Measurements from ENCODE around the gene LRRK2.
"Not testable (repeated sequence)": the region's sequence is repeated elsewhere in the genome, so short reads cannot be mapped to it uniquely, and the experiment has no call there.

Gene LRRK2

GRCh38 chr12:40240779-40241178, 16.0 kb downstream of the LRRK2 start:
- Histone ChIP-seq H3K4me3 (no peak overlapping the region), H3K27ac (peak overlapping the region in 1 of 21 experiments; percentile 1)

- Histone ChIP-seq H3K4me3 (no peak overlapping the region), H3K27ac (peak overlapping the region in 2 of 21 experiments; percentile 2 to 49)
These were observed 16.9 kb downstream of the LRRK2 start for GRCh38 chr12:40241741-40242140.

- H3K4me3 ChIP-seq, H3K27ac ChIP-seq: not testable (repeated sequence)
These were observed 19.8 kb downstream of the LRRK2 start for GRCh38 chr12:40244526-40245156.

DNA sequence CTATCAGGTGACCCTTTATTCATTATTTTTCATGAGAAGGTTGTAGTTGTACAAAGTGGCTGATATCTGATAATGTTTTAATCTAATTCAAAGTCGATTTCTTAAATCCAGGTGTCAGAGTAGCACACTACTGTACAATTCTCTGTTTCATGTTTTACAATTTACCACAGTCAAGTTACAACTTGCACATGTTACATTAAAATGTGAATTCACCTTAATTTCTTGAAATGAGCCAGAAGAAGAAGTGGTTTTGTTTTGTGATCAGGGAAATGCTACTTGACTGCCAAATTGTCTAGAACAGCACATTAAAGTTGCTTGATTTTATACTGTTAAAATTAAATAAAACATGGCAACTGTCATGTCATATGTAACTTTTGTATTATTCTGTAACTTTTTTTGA, 23.2 kb downstream of the LRRK2 start:
- Histone ChIP-seq H3K27ac (no peak overlapping the region), H3K4me3 (no peak overlapping the region)

GRCh38 chr12:40248585-40249297, 23.9 kb downstream of the LRRK2 start:
- no peak overlapping the region for H3K27ac ChIP-seq

GRCh38 chr12:40250652-40251051, 25.9 kb downstream of the LRRK2 start:
- H3K4me3 ChIP-seq, H3K27ac ChIP-seq: not testable (repeated sequence)

More at GRCh38 chr12:40248585-40249297, 23.9 kb downstream of the LRRK2 start:
- H3K4me3 ChIP-seq, result no peak overlapping the region

DNA sequence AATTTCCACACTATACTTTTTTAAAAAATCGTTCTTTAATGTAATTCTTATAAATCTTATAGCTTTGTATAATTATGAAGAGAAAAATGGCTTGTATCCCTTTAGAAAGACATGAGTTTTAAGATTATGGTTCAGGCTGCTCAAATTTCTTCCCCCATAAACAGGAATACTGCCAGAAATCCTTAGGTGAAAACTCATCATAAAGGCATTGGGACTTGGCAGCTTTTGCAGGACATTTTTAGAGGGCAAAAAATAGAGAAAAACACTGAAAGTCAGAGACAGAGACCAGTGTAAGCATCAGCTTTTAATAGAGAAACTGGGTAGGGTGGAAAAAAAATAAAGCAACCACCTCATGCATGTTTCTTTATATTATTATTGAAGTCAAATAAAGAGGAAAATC, 29.1 kb downstream of the LRRK2 start:
- H3K4me3 ChIP-seq, result no peak overlapping the region
- no peak overlapping the region for H3K27ac ChIP-seq

DNA sequence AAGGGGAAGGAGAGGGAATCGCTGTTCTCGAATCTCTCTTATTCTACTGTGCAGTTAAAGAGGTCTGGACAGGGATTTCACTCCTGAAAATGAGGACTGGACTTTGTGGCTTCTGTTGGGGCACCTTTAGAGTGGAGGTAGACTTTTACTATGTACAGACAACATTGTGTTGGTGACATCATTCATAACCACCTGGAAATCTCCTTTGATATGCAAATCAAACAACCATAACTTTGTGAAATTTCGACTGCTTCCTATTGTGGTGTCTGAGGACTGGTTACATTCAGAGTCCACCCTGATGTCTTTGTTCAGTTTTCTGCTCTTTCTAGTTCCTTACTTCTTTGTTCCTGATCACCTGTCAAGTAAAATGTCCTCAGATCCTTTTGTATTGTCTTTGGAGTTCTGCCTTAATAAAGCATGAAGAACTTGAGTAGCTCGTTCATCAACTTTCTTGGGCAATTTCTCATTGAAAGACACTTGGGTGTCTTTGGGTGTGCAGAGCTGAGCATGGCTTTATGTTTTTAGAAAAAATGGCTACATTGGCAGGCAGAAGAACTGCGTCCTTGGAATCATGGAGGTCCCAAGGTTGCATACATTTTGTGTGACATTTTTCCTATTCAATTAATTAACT, 29.8 kb downstream of the LRRK2 start:
- Histone ChIP-seq H3K4me3 (no peak overlapping the region), H3K27ac (no peak overlapping the region)

DNA sequence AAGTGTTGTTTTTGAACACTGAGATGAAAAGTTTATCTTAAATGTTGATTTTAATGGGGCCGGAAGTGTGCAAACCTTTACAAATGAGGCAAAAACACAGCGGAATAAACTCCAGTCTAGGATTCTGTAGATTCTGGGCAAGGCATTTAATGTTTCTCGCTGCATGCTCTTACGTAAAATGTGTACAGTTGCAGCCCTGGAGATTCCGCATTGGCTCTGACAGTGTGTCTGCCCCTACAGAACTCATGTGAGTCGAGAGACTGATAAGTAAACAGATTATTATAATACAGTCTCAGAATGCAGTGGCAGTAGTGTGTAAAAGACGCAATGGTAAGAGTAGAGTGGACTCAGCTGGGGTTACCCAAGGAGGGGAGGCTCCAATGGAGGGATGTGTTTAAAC, 33.6 kb downstream of the LRRK2 start:
- H3K27ac ChIP-seq, result no peak overlapping the region
- H3K4me3 ChIP-seq, result no peak overlapping the region

DNA sequence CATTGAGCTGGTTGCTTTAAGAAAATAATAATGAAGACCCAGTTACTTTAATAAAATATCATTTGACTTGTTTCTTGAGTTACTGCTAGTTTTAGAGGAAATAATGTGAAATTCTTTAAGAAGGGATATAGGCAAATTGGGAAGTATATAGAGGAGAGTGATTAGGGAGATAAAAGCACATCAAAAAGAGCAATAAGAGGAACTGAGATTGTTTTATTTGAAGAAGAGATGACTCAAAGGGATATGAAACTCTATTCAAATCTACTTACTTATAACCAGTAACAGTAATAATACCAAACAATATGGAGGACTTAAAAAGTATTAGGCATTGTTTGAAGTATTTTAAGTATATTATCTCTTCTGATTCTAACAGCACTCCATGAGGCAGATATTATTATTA, 37.1 kb downstream of the LRRK2 start:
- no peak overlapping the region for H3K27ac ChIP-seq
- H3K4me3 ChIP-seq, result no peak overlapping the region

GRCh38 chr12:40262657-40263056, 37.9 kb downstream of the LRRK2 start:
- H3K27ac ChIP-seq, result no peak overlapping the region
- H3K4me3 ChIP-seq, result no peak overlapping the region

DNA sequence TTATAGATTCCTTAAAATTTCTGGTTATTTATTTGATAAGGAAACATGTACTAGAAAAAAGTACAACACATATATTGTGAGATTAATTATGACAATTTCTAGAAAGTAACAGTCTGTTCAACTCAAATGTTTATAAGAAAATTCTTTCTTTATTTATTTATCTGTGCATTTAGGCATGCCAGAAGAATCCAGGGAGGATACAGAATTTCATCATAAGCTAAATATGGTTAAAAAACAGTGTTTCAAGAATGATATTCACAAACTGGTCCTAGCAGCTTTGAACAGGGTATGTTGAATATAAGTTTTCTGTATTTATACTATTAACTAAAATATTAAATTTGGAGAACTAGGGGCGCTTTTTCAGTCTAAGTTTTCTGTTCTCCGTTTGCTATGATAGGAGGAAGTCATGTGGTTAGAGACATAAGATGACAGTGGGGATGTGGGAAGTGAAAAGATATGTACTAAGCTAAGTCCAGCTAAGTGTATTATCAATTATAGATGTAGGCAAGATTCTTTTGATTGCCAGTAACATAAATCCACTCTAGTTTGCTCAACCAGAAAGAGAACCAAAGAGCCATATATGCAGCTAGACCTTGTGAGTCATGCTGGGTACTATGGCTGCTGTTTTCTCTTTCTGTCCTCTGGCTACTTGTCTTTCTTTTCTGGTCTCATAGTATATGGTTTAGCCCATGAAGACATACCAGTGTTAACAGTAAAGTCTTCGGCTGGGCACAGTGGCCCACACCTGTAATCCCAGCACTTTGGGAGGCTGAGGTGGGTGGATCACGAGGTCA, 39.0 kb downstream of the LRRK2 start:
- Histone ChIP-seq H3K27ac (no peak overlapping the region), H3K4me3 (no peak overlapping the region)

DNA sequence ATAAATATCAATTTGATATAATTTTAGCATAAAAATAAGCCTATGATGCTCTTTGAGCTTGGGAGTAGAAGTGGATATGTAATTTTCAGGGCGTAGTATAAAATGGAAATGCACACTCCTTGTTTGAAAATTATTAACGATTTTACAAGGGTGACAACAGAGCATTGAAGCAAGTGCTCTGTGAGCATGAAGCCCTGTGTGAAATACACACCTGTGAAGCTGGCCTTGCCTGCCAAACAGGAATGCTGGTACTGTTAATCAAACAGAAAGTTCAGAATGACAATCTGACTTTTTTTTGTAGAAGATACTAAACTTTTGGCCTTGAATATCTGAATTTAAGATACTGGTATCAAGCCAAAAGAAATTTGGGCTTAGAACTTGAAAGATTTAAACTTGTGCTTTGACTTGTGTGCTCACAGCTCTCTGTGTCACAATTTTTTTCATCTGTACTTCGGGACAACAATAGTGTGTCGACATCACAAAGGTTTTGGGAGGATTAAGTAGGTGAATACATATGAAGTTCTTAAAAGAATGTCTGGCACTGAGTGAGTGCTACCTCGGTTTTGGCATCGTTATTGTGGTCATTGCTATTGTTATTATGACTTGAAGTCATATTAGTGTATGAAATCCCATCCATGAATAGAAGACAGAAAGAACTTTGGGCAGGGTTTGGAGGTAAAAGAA, 47.3 kb downstream of the LRRK2 start:
- Histone ChIP-seq H3K4me3 (no peak overlapping the region), H3K27ac (no peak overlapping the region)

DNA sequence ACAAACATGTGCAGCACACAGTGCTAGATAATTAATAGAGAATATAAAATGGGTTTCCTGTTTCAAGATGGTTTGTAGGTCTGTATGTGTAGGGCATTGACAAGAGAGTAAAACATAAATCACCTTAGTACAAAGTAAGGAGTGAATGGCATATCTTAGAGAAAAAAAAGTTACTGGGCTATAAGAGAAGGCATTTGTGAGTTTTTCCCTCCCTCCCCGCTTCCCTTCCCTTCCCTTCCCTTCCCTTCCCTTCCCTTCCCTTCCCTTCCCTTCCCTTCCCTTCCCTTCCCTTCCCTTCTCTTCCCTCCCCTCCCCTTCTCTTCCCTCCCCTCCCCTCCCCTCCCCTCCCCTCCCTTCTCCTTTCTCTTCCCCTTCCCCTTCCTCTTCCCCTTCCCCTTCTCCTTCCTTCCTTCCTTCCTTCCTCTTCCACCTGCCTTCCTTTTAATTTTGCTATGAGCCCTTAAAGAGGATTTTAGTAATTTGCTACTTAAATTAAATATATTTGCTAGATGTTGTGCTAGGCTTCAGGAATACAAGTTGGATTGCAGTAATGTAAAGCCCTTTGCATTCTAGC, 57.1 kb downstream of the LRRK2 start:
- H3K27ac ChIP-seq, result no peak overlapping the region
- no peak overlapping the region for H3K4me3 ChIP-seq

- no peak overlapping the region for H3K4me3 ChIP-seq
These were observed 61.8 kb downstream of the LRRK2 start for GRCh38 chr12:40286583-40286982.

GRCh38 chr12:40287369-40287975, 62.7 kb downstream of the LRRK2 start:
- Histone ChIP-seq H3K27ac (no peak overlapping the region), H3K4me3 (no peak overlapping the region)

More at GRCh38 chr12:40286583-40286982, 61.8 kb downstream of the LRRK2 start:
- H3K27ac ChIP-seq, result no peak overlapping the region

GRCh38 chr12:40292788-40293429, 68.1 kb downstream of the LRRK2 start:
- H3K4me3 ChIP-seq, result no peak overlapping the region

GRCh38 chr12:40298341-40298740, 73.5 kb downstream of the LRRK2 start:
- Histone ChIP-seq H3K4me3 (no peak overlapping the region), H3K27ac (no peak overlapping the region)

More at GRCh38 chr12:40292788-40293429, 68.1 kb downstream of the LRRK2 start:
- no peak overlapping the region for H3K27ac ChIP-seq

All from skin epidermis (tissue), 12 donors.